Endothelial cell of umbilical vein (primary cell): ENCODE results near the gene CARNS1. TPM values are rescaled to one million over a fixed set of nuclear protein-coding genes. Genes with fewer than 3 reads are reported as not detected.

Experiments
- BruUV-seq: library from RNA; stranded (reverse); fragments of 400-500 nt; replicated peaks from 2 replicates; lab custom pipeline; 2021; lab: Mats Ljungman, UMichigan
- CTCF ChIA-PET: fragments of 300-600, 350-600 bp; sonication (Branson Sonifier 250); formaldehyde crosslinking; loops from one replicate; lab custom pipeline; 2021; ENCODE audit warnings: antibody characterized with exemption, inconsistent platforms; lab: Charles Lee
- POLR2A ChIA-PET: fragments of 300-600, 350-600 bp; sonication (Branson Sonifier 250); formaldehyde crosslinking; loops from one replicate; lab custom pipeline; 2021; ENCODE audit warnings: antibody characterized with exemption, inconsistent platforms; lab: Charles Lee
- DNase-seq: peaks from one replicate; pipeline ENCODE4 v3.0.0-alpha.2; 2011; ENCODE audit warnings: low read depth, low spot score
- FAIRE-seq: peaks from 2 replicates; lab custom pipeline; 2011; peaks lifted over from hg19 to GRCh38; lab: Jason Lieb, UNC
- H2AFZ ChIP-seq: 2 replicates; pipeline ENCODE4 v1.6.0; 2012; ENCODE audit warnings: low read depth, low read length, control low read depth, inconsistent platforms
- H3K27ac ChIP-seq: 2 replicates; pipeline ENCODE4 v1.5.1; 2011; ENCODE audit warnings: low read depth, mild to moderate bottlenecking, control low read depth, low read length, moderate library complexity; ENCODE audit not compliant: insufficient read depth
- H3K27me3 ChIP-seq, 2 experiments: 2 replicates each; pipeline versions ENCODE4 v1.6.0 to v1.6.1; 2011; ENCODE audit warnings: low read length in 2 of 2, mixed read lengths in 1 of 2; ENCODE audit not compliant: control insufficient read depth in 2 of 2, insufficient read depth in 2 of 2
- H3K36me3 ChIP-seq, 2 experiments: 2 replicates in 1 of 2; 3 replicates in 1 of 2; pipeline ENCODE4 v1.5.1; 2011; ENCODE audit warnings: low read length in 2 of 2, mild to moderate bottlenecking in 1 of 2, moderate library complexity in 1 of 2; ENCODE audit not compliant: control insufficient read depth in 2 of 2, insufficient read depth in 2 of 2; ENCODE audit errors: extremely low read depth in 1 of 2
- H3K4me1 ChIP-seq: 3 replicates; pipeline ENCODE4 v1.5.1; 2011; ENCODE audit warnings: mild to moderate bottlenecking, low read length; ENCODE audit not compliant: control insufficient read depth, insufficient read depth; ENCODE audit errors: extremely low read depth
- H3K4me2 ChIP-seq: 2 replicates; pipeline ENCODE4 v1.6.1; 2011; ENCODE audit warnings: low read length, control low read depth, mixed read lengths; ENCODE audit not compliant: insufficient read depth
- H3K4me3 ChIP-seq, 3 experiments: fragments of 200-600 bp in 1 of 3; sonication (generic), shearing (Covaris generic) in 1 of 3; replicated peaks in 1 of 3; 2 replicates each; pipeline ENCODE4 v1.5.1; 2011 to 2016; ENCODE audit warnings: control low read depth in 3 of 3, low read length in 3 of 3, mild to moderate bottlenecking in 2 of 3, inconsistent platforms in 1 of 3, low read depth in 1 of 3, moderate library complexity in 1 of 3; ENCODE audit not compliant: insufficient read depth in 1 of 3
- H3K79me2 ChIP-seq: 2 replicates; pipeline ENCODE4 v1.6.0; 2012; ENCODE audit warnings: low read length, inconsistent platforms; ENCODE audit not compliant: control insufficient read depth, insufficient read depth
- H3K9ac ChIP-seq: replicated peaks from 2 replicates; pipeline ENCODE3; 2011; ENCODE audit warnings: low read length, control low read depth; ENCODE audit not compliant: insufficient read depth; ENCODE audit errors: extremely low read depth
- H3K9me1 ChIP-seq: replicated peaks from 3 replicates; pipeline ENCODE4 v1.6.0; 2011; ENCODE audit warnings: mild to moderate bottlenecking, low read length; ENCODE audit not compliant: control insufficient read depth, insufficient read depth; ENCODE audit errors: extremely low read depth
- H3K9me3 ChIP-seq: replicated peaks from 2 replicates; pipeline ENCODE4 v1.5.1; 2012; ENCODE audit warnings: low read length, inconsistent platforms; ENCODE audit not compliant: control insufficient read depth, insufficient read depth
- H4K20me1 ChIP-seq: replicated peaks from 2 replicates; pipeline ENCODE3; 2011; ENCODE audit warnings: mild to moderate bottlenecking, low read length; ENCODE audit not compliant: control insufficient read depth, insufficient read depth; ENCODE audit errors: extremely low read depth
- CTCF ChIP-seq, 2 donors: IDR thresholded peaks; 1 replicate in 1 of 2; 2 replicates in 1 of 2; pipeline ENCODE4 v1.5.1; 2011; ENCODE audit warnings: low read length in 2 of 2, mild to moderate bottlenecking in 2 of 2, moderate library complexity in 2 of 2, control low read depth in 1 of 2, inconsistent platforms in 1 of 2, low read depth in 1 of 2; ENCODE audit not compliant: insufficient read depth in 1 of 2; ENCODE audit errors: extremely low read depth in 1 of 2
- EZH2 ChIP-seq: IDR thresholded peaks from 2 replicates; pipeline ENCODE4 v1.6.1; 2012; ENCODE audit warnings: borderline replicate concordance, low read depth, mild to moderate bottlenecking, moderate library complexity, low read length, inconsistent platforms; ENCODE audit not compliant: severe bottlenecking
- FOS ChIP-seq: IDR thresholded peaks from 2 replicates; pipeline ENCODE4 v1.6.1; 2011; ENCODE audit warnings: mild to moderate bottlenecking, low read length, moderate library complexity, borderline replicate concordance; ENCODE audit not compliant: insufficient read depth
- GATA2 ChIP-seq: IDR thresholded peaks from 2 replicates; pipeline ENCODE4 v1.7.0; 2011; ENCODE audit warnings: low read depth, mild to moderate bottlenecking, moderate library complexity, mixed read lengths, low read length; ENCODE audit not compliant: insufficient read length, insufficient read depth
- JUN ChIP-seq: IDR thresholded peaks from 2 replicates; pipeline ENCODE4 v1.6.1; 2011; ENCODE audit warnings: borderline replicate concordance, low read depth; ENCODE audit not compliant: insufficient read length, insufficient read depth
- MAX ChIP-seq: IDR thresholded peaks from 2 replicates; pipeline ENCODE4 v1.6.1; 2011; ENCODE audit not compliant: insufficient read depth, insufficient read length
- MYC ChIP-seq: IDR thresholded peaks from one replicate; pipeline ENCODE4 v1.6.1; 2011; ENCODE audit warnings: mild to moderate bottlenecking, low read depth, low read length
- POLR2A ChIP-seq: IDR thresholded peaks from 2 replicates; pipeline ENCODE4 v1.6.1; 2012; ENCODE audit warnings: low read depth, mild to moderate bottlenecking, control low read depth, low read length
- POLR2AphosphoS5 ChIP-seq: IDR thresholded peaks from 2 replicates; pipeline ENCODE4 v1.6.1; 2012; ENCODE audit warnings: low read depth, mild to moderate bottlenecking, control low read depth, low read length, moderate library complexity; ENCODE audit not compliant: insufficient read depth
- dilution Hi-C: fragments of 300-500 bp; cut with MboI; formaldehyde crosslinking; loops from one replicate; pipeline ENCODE4 v1.15.0; 2019; ENCODE audit warnings: low sequenced_read_pairs; ENCODE audit not compliant: extremely low pct_ligation_motif_present
- intact Hi-C: fragments of 100-400 bp; cut with micrococcal nuclease; formaldehyde crosslinking; loops from one replicate; pipeline ENCODE4 v1.10.0; 2022
- polyA plus RNA-seq, 4 experiments: library from polyadenylated mRNA; depleted of rRNA in 3 of 4; stranded (reverse) in 3 of 4; unstranded in 1 of 4; fragments of >200 nt; gene quantifications; 2 replicates each; pipeline versions ENCODE4 v1.2.1 to v1.2.3, GENCODE V29; 2011 to 2012; ENCODE audit warnings: missing spikeins in 1 of 4
- total RNA-seq: library from RNA; stranded (reverse); gene quantifications from 2 replicates; pipeline ENCODE4 v1.2.3, GENCODE V29; 2021

Gene CARNS1
- total and polyA plus RNA-seq, 2 donors (not counting 3 experiments of a cell fraction or from before 2014, with no cell fraction given): 0.14 to 0.35 TPM

- no peak for FAIRE-seq
- H3K4me3 ChIP-seq: peak overlapping the region; percentile 79 to 89 (median 89)
- peaks cover 19% of the 10 kb centered on the region for H3K4me1 ChIP-seq
- dilution Hi-C loops: no loop called here
- TF ChIP-seq GATA2 (no peak), POLR2AphosphoS5 (no peak), MAX (no peak), MYC (no peak), CTCF (IDR thresholded peaks at IDR 0.05; ENCODE audit: extremely low read depth in 1 of 2, insufficient read depth in 1 of 2, low read depth in 1 of 2, low read length in 2 of 2) (no peak), EZH2 (no peak), POLR2A (no peak), FOS (no peak), JUN (no peak)
- intact Hi-C loops: loop anchor here (1.0 kb wide), 2 partner anchors 9 to 105 kb away; no protein-coding TSS in a partner anchor
- H2AFZ ChIP-seq: peak overlapping the region; percentile 57
- H3K27me3 ChIP-seq: no peaks in the 10 kb centered on the region
- DNase-seq: no peak
- H3K9me1 ChIP-seq: no peaks in the 10 kb centered on the region
- peaks cover 6 to 25% of the 10 kb centered on the region in 2 experiments for H3K36me3 ChIP-seq
- no peaks in the 10 kb centered on the region for H4K20me1 ChIP-seq
- H3K79me2 ChIP-seq: peaks cover 19% of the 10 kb centered on the region
- H3K27ac ChIP-seq: peak overlapping the region; percentile 81
- peak overlapping the region; percentile 89 for H3K9ac ChIP-seq
- POLR2A ChIA-PET: interaction anchor here (0.6 to 1.8 kb wide), 5 partner anchors 9 to 82 kb away, joined by 3 to 11 read pairs (median 4); partner anchors contain the start of genes AIP and RAD9A
- CTCF ChIA-PET: interaction anchor here (0.9 to 4.2 kb wide), 35 partner anchors 9 to 182 kb away, joined by 3 to 32 read pairs (median 6); partner anchors contain the start of genes AIP, CDK2AP2, CLCF1 and CORO1B
- BruUV-seq: no TSS peak
- no peaks in the 10 kb centered on the region for H3K9me3 ChIP-seq
- H3K4me2 ChIP-seq: peak overlapping the region; percentile 73
Observed at GRCh38 chr11:67400942-67401494, 14.5 kb upstream of the CARNS1 start.
